Measurements from ENCODE around the gene TMEM30A. TPM values are rescaled to one million over a fixed set of nuclear protein-coding genes. Genes with fewer than 3 reads are reported as not detected.
A peak's percentile ranks its signal among the peaks of the same experiment; 100 is the strongest.

TMEM30A gene
- total RNA-seq, 2 experiments from 2014 or later = 39.7 to 39.9 TPM

GRCh38 chr6:75210885-75211739 lies 73.5 kb downstream of the TMEM30A start:
- peak; percentile 78 for TF ChIP-seq CTCF (IDR thresholded peaks at IDR 0.05)
- no peaks in the 10 kb centered on the region for H3K36me3 Mint-ChIP-seq (ENCODE audit: low read depth)
- H3K4me3 Mint-ChIP-seq = no peak overlapping the region
- ATAC-seq (no peak), DNase-seq (peak; percentile 66)
- POLR2A ChIA-PET = no interaction called here
- no peaks in the 10 kb centered on the region for H3K9me3 Mint-ChIP-seq
- peaks cover 25% of the 10 kb centered on the region for H3K4me1 Mint-ChIP-seq (ENCODE audit: low read depth)
- CTCF ChIA-PET = interaction anchor here (0.6 to 5.5 kb wide), 24 partner anchors 10 to 1478 kb away, joined by 3 to 69 read pairs (median 4); partner anchors contain the start of gene COX7A2
- H3K27me3 Mint-ChIP-seq = peaks cover 55% of the 10 kb centered on the region
- H3K27ac Mint-ChIP-seq = no peak overlapping the region
- intact Hi-C loops (cut with micrococcal nuclease) = no loop called here

DNA sequence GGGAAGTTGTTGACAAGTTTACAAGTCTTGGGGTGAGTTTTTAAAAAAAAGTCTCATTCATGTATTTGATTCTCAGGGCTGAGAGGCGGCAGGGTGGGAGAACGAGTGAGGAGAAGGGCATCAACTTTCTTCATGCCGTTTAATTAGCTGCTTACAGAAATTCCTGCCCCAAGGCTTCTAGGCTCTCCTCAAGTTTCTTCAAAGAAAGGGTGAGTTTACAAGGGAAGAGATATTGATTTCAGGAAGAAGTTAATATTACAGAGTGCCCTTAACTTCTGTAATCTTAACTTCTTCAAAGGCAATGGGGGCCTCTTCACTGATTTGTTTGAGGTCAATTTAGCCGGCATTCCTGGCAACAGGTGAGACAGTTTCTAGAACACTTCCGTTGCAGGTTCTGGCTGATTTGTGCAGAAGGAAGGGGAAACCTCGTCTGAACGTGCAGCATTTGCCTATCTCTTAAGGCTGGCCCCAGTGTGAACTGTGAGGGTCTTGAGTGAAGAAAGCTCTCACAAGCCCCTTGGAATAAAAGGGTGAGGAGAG lies 75.3 kb downstream of the TMEM30A start:
- CTCF ChIA-PET = interaction anchor here (0.6 to 5.5 kb wide), 61 partner anchors 8 to 1533 kb away, joined by 3 to 69 read pairs (median 4); partner anchors contain the start of gene COX7A2
- H3K9me3 Mint-ChIP-seq = no peaks in the 10 kb centered on the region
- peaks cover 42% of the 10 kb centered on the region for H3K4me1 Mint-ChIP-seq (ENCODE audit: low read depth)
- no peak for ATAC-seq
- no peak overlapping the region for H3K4me3 Mint-ChIP-seq
- intact Hi-C loops (cut with micrococcal nuclease) = loop anchor here (1.0 to 10.0 kb wide), 5 partner anchors 124 to 1470 kb away; no protein-coding TSS in a partner anchor
- POLR2A ChIA-PET = interaction anchor here (1.2 kb wide), 1 partner anchor 9 kb away, joined by 4 read pairs; no protein-coding TSS in a partner anchor
- H3K27me3 Mint-ChIP-seq = peaks cover 65% of the 10 kb centered on the region
- peak; percentile 22 for TF ChIP-seq CTCF (IDR thresholded peaks at IDR 0.05)
- H3K36me3 Mint-ChIP-seq (ENCODE audit: low read depth) = no peaks in the 10 kb centered on the region
- H3K27ac Mint-ChIP-seq = no peak overlapping the region
- no peak for DNase-seq

DNA sequence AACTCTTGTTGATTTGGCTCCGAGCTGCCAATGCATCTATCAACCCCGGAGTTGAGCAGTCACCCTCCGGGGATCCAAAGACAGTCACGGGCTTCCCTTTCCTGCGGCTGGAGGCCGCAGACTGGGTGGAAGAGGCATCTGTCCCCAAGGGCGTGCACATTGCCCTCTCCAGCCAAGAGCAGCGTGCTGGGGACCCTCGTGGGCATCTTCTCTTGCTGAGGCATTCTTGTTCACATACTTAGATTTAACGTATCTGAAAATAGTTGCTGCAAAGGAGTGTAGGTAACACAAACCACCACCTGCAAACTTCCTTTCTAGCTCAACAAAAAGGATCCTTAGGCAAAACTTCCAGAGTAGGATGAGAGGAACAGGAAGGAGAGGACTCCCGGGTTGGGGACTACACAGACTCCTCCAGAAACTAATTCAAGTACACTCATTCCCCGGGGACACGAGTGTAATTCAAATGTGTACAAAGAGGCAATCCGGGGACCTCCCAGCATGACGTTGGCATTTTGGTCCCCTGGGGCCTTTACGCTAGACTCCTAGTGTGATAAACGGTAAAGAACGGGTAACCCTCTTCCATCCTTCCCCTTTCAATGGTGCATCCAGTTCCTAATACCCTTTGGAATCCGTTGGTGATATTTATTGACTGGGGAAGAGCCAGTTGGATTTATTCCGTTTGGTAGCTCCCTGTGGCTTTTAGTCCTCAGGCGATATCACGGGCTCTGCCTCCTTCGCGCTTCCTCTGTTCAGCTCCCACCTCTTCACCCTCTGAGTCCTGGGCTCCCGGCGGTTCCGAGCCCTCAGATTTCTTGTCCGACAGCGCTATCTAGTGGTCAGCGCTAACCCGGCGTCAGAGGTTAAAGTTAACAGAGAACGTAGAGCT lies 76.1 kb downstream of the TMEM30A start:
- Mint-ChIP-seq H3K4me1 (ENCODE audit: low read depth) (peaks cover 45% of the 10 kb centered on the region), H3K27ac (no peak overlapping the region), H3K4me3 (peak overlapping the region; percentile 26), H3K27me3 (peaks cover 71% of the 10 kb centered on the region), H3K9me3 (no peaks in the 10 kb centered on the region), H3K36me3 (ENCODE audit: low read depth) (no peaks in the 10 kb centered on the region)
- ATAC-seq = peak; percentile 85
- peak; percentile 87 for DNase-seq
- peak; percentile 90 for TF ChIP-seq CTCF (IDR thresholded peaks at IDR 0.05)
- ChIA-PET POLR2A (interaction anchor here (1.2 kb wide), 1 partner anchor 9 kb away, joined by 4 read pairs; no protein-coding TSS in a partner anchor), CTCF (interaction anchor here (0.6 to 5.5 kb wide), 64 partner anchors 7 to 1532 kb away, joined by 3 to 69 read pairs (median 4); partner anchors contain the start of gene COX7A2)
- intact Hi-C loops (cut with micrococcal nuclease) = loop anchor here (1.0 to 10.0 kb wide), 5 partner anchors 124 to 1469 kb away; no protein-coding TSS in a partner anchor

- H3K36me3 Mint-ChIP-seq (ENCODE audit: low read depth) = no peaks in the 10 kb centered on the region
- no peak for ATAC-seq
Observed at GRCh38 chr6:75206576-75207342, 77.8 kb downstream of the TMEM30A start.

More at GRCh38 chr6:75206576-75207342, 77.8 kb downstream of the TMEM30A start:
- H3K4me3 Mint-ChIP-seq = no peak overlapping the region
- no peak overlapping the region for H3K27ac Mint-ChIP-seq
- no peak for DNase-seq
- CTCF ChIA-PET = interaction anchor here (0.8 to 5.9 kb wide), 6 partner anchors 9 to 1468 kb away, joined by 3 to 40 read pairs (median 18); no protein-coding TSS in a partner anchor
- H3K27me3 Mint-ChIP-seq = peaks cover 82% of the 10 kb centered on the region
- intact Hi-C loops (cut with micrococcal nuclease) = loop anchor here (5.0 to 10.0 kb wide), 4 partner anchors 122 to 1349 kb away; no protein-coding TSS in a partner anchor
- TF ChIP-seq CTCF (IDR thresholded peaks at IDR 0.05) = no peak
- H3K9me3 Mint-ChIP-seq = no peaks in the 10 kb centered on the region
- POLR2A ChIA-PET = no interaction called here
- H3K4me1 Mint-ChIP-seq (ENCODE audit: low read depth) = peaks cover 51% of the 10 kb centered on the region

Data from activated CD8-positive, alpha-beta T cell treated with anti-CD3 and anti-CD28 coated beads for 36 hours (primary cell).